Duodenal mucosa (tissue), 2 donors: ENCODE results near the gene MCOLN2.
"Not testable (repeated sequence)": the region's sequence is repeated elsewhere in the genome, so short reads cannot be mapped to it uniquely, and the experiment has no call there.

Experiments
- H3K27ac ChIP-seq: one replicate; pipeline ENCODE4 v1.7.0; 2013; ENCODE audit warnings: low read depth, low read length
- H3K27me3 ChIP-seq, 2 donors: one replicate each; pipeline ENCODE4 v1.7.0; 2013; ENCODE audit warnings: low read length in 2 of 2, control low read depth in 1 of 2; ENCODE audit not compliant: insufficient read depth in 2 of 2, control insufficient read depth in 1 of 2
- H3K36me3 ChIP-seq, 2 donors: one replicate each; pipeline ENCODE4 v1.7.0; 2013; ENCODE audit warnings: low read length in 2 of 2, control low read depth in 1 of 2; ENCODE audit not compliant: insufficient read depth in 2 of 2, control insufficient read depth in 1 of 2
- H3K4me1 ChIP-seq, 2 donors: one replicate each; pipeline ENCODE4 v1.7.0; 2013; ENCODE audit warnings: low read length in 2 of 2, control low read depth in 1 of 2; ENCODE audit not compliant: insufficient read depth in 2 of 2, control insufficient read depth in 1 of 2
- H3K4me3 ChIP-seq, 2 donors: one replicate each; pipeline ENCODE4 v1.7.0; 2013; ENCODE audit warnings: low read length in 2 of 2, low read depth in 1 of 2
- H3K9ac ChIP-seq, 2 donors: one replicate each; pipeline ENCODE4 v1.7.0; 2013; ENCODE audit warnings: low read length in 2 of 2, low read depth in 1 of 2
- H3K9me3 ChIP-seq, 2 donors: one replicate each; pipeline ENCODE4 v1.7.0; 2013; ENCODE audit warnings: low read length in 2 of 2, control low read depth in 1 of 2; ENCODE audit not compliant: control insufficient read depth in 1 of 2

MCOLN2 gene

DNA sequence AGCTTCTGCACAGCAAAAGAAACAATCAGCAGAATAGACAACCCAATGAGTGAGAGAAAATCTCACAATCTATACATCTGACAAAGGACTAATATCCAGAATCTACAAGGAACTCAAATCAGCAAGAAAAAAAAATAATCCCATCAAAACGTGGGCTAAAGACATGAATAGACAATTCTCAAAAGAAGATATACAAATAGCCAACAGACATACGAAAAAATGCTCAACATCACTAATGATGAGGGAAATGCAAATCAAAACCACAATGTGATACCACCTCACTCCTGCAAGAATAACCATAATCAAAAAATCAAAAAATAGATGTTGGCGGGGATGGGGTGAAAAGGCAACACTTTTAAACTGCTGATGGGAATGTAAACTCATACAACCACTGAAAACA, 10.4 kb downstream of the MCOLN2 start:
- H3K9ac ChIP-seq, H3K4me3 ChIP-seq, H3K9me3 ChIP-seq, H3K36me3 ChIP-seq, H3K27ac ChIP-seq, H3K4me1 ChIP-seq, H3K27me3 ChIP-seq: not testable (repeated sequence)

DNA sequence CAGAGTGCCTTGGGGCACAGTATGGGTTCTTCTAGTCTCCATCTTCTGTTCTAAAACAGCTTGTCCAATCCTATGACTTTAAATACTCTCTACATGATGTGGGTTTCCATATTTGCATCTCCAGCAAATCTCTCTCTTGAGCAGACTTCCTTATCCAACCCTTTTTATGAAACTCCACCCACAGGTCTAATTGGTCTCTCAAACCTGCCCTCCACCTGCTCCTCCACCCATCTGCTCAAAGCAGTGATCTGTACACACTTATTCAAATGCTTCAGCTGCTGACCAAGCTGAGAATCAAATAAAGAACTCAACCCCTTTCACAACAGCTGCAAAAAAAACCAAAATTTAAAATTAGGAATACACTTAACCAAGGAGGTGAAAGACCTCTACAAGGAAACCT, 11.5 kb downstream of the MCOLN2 start:
- Histone ChIP-seq H3K9me3 (no peaks in the 10 kb centered on the region), H3K36me3 (no peaks in the 10 kb centered on the region), H3K4me1 (no peaks in the 10 kb centered on the region), H3K27me3 (no peaks in the 10 kb centered on the region), H3K4me3 (no peak overlapping the region), H3K27ac (no peak overlapping the region), H3K9ac (no peak overlapping the region)

- Histone ChIP-seq H3K9me3 (no peaks in the 10 kb centered on the region), H3K4me1 (no peaks in the 10 kb centered on the region), H3K9ac (no peak overlapping the region), H3K4me3 (no peak overlapping the region), H3K27me3 (no peaks in the 10 kb centered on the region), H3K27ac (no peak overlapping the region), H3K36me3 (no peaks in the 10 kb centered on the region)
Measured at GRCh38 chr1:84982395-84982794, 14.5 kb downstream of the MCOLN2 start.

DNA sequence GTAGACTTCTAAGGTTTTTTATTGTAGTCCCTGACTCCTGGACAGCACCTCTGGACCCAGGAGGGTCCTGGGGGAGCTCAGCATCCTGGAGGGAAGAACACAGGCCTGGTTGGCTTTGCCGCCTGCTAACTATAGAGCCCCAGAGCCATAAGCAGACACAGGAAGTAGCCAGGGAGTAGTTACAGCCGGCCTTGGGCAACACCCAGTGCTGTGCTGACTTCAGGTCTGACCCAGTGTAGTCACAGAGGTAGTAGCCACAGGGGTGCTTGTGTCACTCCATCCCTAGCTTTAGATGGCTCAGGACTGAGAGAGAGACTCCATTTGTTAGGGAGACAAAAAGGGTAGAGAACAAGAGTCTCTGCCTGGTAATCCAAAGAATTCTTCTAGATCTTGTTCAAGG, 21.9 kb downstream of the MCOLN2 start:
- H3K27ac ChIP-seq, result no peak overlapping the region
- H3K27me3 ChIP-seq, result no peaks in the 10 kb centered on the region
- H3K9me3 ChIP-seq, result no peaks in the 10 kb centered on the region
- H3K9ac ChIP-seq, result no peak overlapping the region
- H3K36me3 ChIP-seq, result no peaks in the 10 kb centered on the region
- no peak overlapping the region for H3K4me3 ChIP-seq
- H3K4me1 ChIP-seq, result no peaks in the 10 kb centered on the region

DNA sequence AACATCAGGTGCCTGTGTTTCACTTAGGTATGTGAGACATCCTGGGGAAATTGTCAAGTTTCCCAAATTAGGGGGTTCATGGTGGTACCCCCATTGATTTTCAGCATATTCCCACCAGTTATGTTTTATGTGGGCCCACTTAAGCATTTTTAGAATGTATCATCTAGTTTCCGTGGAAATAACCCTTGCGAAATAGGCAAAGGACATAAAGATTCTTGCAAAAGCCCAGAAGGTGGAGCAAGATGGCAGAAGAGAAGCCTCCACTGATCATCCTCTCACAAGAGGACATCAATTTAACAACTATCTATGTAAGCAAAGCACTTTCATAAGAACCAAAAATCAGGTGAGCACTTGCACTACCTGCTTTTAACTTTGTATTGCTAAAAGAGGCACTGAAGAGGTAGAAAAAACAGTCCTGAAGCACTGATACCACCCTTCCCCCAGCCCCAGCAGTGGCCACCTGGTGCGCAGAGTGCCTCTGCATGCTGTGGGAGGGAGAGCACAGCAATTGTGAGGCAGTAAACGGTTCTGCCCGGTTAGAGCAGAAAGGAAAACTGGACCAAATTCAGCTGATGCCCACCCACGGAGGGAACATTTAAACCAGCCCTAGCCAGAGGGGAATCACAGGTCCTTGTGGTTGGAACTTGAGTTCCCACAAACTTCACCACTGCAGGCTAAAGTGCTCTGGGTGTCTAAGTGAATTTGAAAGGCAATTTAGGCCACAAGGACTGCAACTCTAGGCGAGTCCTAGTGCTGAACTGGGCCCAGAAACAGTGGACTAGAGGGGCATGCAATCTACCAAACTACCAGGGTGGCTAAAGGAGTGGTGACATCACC, 23.2 kb downstream of the MCOLN2 start:
- no peaks in the 10 kb centered on the region for H3K36me3 ChIP-seq
- H3K27ac ChIP-seq, result no peak overlapping the region
- no peak overlapping the region for H3K9ac ChIP-seq
- no peak overlapping the region for H3K4me3 ChIP-seq
- no peaks in the 10 kb centered on the region for H3K4me1 ChIP-seq
- H3K9me3 ChIP-seq, result no peaks in the 10 kb centered on the region
- H3K27me3 ChIP-seq, result no peaks in the 10 kb centered on the region

DNA sequence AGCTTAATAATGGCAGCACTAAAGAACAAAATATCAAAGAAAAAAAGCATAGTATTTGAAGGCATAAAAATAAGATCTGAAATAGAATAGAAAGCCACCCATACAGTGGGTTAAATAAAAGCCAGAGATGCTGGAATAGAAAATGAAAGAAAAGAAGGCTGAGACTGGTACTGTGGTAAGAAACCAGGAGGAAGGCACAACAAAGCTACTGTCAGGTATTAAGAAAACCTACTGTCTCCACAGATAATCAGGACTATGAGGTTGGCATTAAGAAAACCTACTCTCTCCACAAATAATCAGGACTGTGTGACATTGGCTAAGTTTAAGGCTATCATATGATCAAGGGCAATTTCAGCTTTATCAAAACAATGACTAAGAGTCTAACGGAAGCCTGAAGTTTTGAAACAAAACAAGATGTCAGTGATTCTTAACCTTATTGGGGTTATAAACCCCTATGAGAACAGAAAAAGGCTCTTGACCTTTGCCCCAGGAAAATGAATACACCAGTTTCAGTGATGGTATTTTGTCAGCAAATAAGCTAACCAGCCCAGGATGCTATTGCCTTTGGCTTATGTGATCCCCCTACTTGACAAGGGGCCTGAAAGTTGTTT, 24.4 kb downstream of the MCOLN2 start:
- Histone ChIP-seq H3K9ac (no peak overlapping the region), H3K27ac (no peak overlapping the region), H3K9me3 (no peaks in the 10 kb centered on the region), H3K27me3 (no peaks in the 10 kb centered on the region), H3K36me3 (no peaks in the 10 kb centered on the region), H3K4me3 (no peak overlapping the region), H3K4me1 (no peaks in the 10 kb centered on the region)

DNA sequence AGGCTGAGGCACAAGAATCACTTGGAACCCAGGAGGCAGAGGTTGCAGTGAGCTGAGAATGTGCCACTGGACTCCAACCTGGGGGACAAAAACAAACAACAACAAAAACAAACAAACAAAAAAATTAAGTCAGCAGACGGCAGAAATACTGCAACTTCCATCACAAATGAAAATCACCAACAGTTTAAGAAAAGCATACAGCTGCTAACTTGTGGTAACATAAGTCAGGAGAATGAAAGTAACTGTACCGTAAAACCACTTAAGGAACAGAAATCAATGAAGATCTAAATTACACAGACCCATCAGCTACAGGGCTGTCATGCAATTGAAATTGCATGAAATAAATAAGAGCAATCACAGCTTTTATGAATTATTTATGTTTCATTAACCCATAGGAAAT, 25.0 kb downstream of the MCOLN2 start:
- Histone ChIP-seq H3K9ac (no peak overlapping the region), H3K9me3 (no peaks in the 10 kb centered on the region), H3K4me1 (no peaks in the 10 kb centered on the region), H3K27me3 (no peaks in the 10 kb centered on the region), H3K36me3 (no peaks in the 10 kb centered on the region), H3K27ac (no peak overlapping the region), H3K4me3 (no peak overlapping the region)

- no peaks in the 10 kb centered on the region for H3K4me1 ChIP-seq
- H3K4me3 ChIP-seq, result no peak overlapping the region
- no peaks in the 10 kb centered on the region for H3K27me3 ChIP-seq
- no peak overlapping the region for H3K27ac ChIP-seq
- no peaks in the 10 kb centered on the region for H3K36me3 ChIP-seq
- no peaks in the 10 kb centered on the region for H3K9me3 ChIP-seq
- H3K9ac ChIP-seq, result no peak overlapping the region
Measured at GRCh38 chr1:84969489-84970250, 27.2 kb downstream of the MCOLN2 start.

DNA sequence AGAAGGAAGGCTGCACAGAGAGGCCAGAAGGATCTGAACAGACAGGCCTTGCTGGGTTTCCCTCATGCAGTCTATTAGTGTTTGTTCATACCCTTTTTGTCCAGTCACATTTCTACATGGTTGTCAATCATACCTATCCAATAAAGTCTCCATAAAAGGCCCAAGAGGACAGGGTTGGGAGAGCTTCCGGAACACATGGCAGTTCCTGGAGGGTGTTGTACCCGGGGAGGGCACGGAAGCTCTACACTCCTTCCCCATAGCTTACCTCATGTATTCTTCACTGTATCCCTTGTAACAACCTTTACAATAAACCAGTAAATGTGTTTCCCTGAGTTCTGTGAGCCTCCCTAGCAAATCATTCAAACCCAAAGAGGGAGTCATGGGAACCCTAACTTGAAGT, 28.0 kb downstream of the MCOLN2 start:
- Histone ChIP-seq H3K9me3 (no peaks in the 10 kb centered on the region), H3K36me3 (no peaks in the 10 kb centered on the region), H3K27me3 (no peaks in the 10 kb centered on the region), H3K9ac (no peak overlapping the region), H3K4me3 (no peak overlapping the region), H3K27ac (no peak overlapping the region), H3K4me1 (no peaks in the 10 kb centered on the region)

DNA sequence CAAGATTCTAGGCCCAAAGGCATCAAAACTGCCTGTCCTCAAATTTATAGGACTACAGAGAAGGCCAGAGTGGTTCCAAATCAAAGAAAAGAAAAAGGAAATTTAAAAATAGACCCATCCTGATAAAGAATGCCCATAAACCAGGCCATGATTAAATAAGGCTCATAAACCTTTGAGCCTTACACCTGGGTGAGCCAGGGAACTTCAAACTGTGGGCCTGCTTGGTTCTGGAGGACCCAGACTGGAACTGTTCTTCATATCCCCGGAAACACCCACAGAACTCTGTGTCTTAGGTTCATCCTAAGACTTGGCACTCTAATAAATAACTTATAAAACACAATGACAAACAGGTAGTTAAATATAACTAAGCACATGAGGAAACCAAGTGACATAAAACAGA, 28.8 kb downstream of the MCOLN2 start:
- H3K36me3 ChIP-seq, result no peaks in the 10 kb centered on the region
- no peaks in the 10 kb centered on the region for H3K9me3 ChIP-seq
- no peak overlapping the region for H3K4me3 ChIP-seq
- H3K9ac ChIP-seq, result no peak overlapping the region
- H3K27me3 ChIP-seq, result no peaks in the 10 kb centered on the region
- no peaks in the 10 kb centered on the region for H3K4me1 ChIP-seq
- H3K27ac ChIP-seq, result no peak overlapping the region
